ENCODE measurements around the gene SEMA5A. TPM values are rescaled to one million over a fixed set of nuclear protein-coding genes. Genes with fewer than 3 reads are reported as not detected.

SEMA5A gene
- total and polyA plus RNA-seq, 2 of the 8 experiments (the other 6 are each of a cell fraction or from before 2014, with no cell fraction given): 5.3 to 8.9 TPM

DNA sequence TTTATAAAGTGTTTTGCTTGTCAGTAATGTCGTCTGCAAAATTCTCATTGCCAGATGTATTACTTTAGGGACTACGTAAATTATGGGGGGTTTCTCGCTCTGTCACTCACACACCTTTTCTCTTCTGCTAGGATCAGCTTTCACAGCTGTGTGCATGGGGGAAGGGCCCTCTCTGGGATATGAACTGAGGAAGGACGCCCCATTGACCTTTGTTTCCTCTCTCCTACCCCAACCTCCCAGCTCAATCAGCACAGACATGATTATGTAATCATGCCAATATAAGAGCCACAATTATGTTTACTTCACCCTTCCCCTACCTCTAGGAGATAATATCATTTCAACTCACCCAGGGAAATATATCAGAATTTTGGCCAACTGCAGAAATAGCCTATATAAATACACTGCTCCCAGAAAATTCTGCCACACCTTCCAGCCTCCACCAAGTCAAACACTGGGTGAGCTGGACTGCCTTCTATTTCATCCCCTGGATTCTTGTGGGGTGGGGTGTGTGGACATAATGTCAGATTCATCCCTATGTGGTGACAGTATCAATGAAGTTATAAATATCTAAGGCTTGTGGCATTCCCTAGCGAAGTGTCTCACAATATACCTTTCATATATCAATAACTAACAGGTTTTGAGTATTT lies 12.6 kb upstream of the SEMA5A start:
- no peak overlapping the region for H3K4me2 ChIP-seq (ENCODE audit: insufficient read depth in 1 of 2, low read depth in 2 of 2, low read length in 2 of 2)
- peaks cover 0 to 4% (median 0%) of the 10 kb centered on the region in 4 experiments; a peak in 2 of 7 replicates for H3K4me1 ChIP-seq (replicated peaks in 1 of 4; ENCODE audit: control insufficient read depth in 3 of 4, insufficient read depth in 4 of 4, low read length in 3 of 4)
- H2AK5ac ChIP-seq (ENCODE audit: low read depth, low read length): no peak overlapping the region
- H2AFZ ChIP-seq (ENCODE audit: low read length): no peak overlapping the region
- no peaks in the 10 kb centered on the region for H3K23me2 ChIP-seq (ENCODE audit: low read depth, low read length)
- H3K36me3 ChIP-seq (ENCODE audit: control insufficient read depth in 2 of 4, insufficient read depth in 4 of 4, low read length in 3 of 4): no peaks in the 10 kb centered on the region
- no peak overlapping the region for H3K18ac ChIP-seq (ENCODE audit: extremely low read depth, low read length)
- no peak overlapping the region for H3K9ac ChIP-seq (replicated peaks in 1 of 4; ENCODE audit: extremely low read depth in 1 of 4, low read depth in 3 of 4, low read length in 3 of 4)
- H2BK5ac ChIP-seq (ENCODE audit: low read depth, low read length): no peak overlapping the region
- H2BK12ac ChIP-seq (ENCODE audit: low read depth, low read length): no peak overlapping the region
- WGBS, 2 experiments (ENCODE audit: extremely low coverage in 1 of 2, insufficient coverage in 1 of 2, insufficient read length in 1 of 2, insufficient replicate concordance in 2 of 2, low coverage in 1 of 2, low lambda C conversion rate in 2 of 2, missing lambda C conversion rate in 1 of 2): 85% methylated on average over 5 of the region's 5 CpGs; no CpG with 5 or more reads in 1 of the 2 experiments
- no peak overlapping the region for H3K27ac ChIP-seq (ENCODE audit: low read depth, low read length)
- no peak overlapping the region for H4K8ac ChIP-seq (ENCODE audit: extremely low read depth, insufficient read depth, low read length)
- no peak for TF ChIP-seq CHD2 (IDR thresholded peaks at IDR 0.05; ENCODE audit: low read length)
- no peak for TF ChIP-seq ASH2L (IDR thresholded peaks at IDR 0.05; ENCODE audit: low read length)
- TF ChIP-seq SIN3A (conservative IDR thresholded peaks at IDR 0.05 in 1 of 2, IDR thresholded peaks at IDR 0.05 in 1 of 2; ENCODE audit: low read depth in 1 of 2, low read length in 2 of 2): no peak
- no peak for TF ChIP-seq MAFK (IDR thresholded peaks at IDR 0.05; ENCODE audit: low read depth, low read length)
- no peak for TF ChIP-seq KDM1A (IDR thresholded peaks at IDR 0.05; ENCODE audit: borderline replicate concordance, low read length)
- TF ChIP-seq RXRA (IDR thresholded peaks at IDR 0.05; ENCODE audit: insufficient read depth, low read depth, low read length): no peak
- no peak for TF ChIP-seq TBP (IDR thresholded peaks at IDR 0.05; ENCODE audit: low read depth, low read length)
- CTCF ChIA-PET (ENCODE audit: partially characterized antibody): interaction anchor here (0.9 to 1.4 kb wide), 2 partner anchors 14 to 181 kb away, joined by 3 to 4 read pairs; no protein-coding TSS in a partner anchor
- no peaks in the 10 kb centered on the region for H3K79me2 ChIP-seq (ENCODE audit: control insufficient read depth in 1 of 2, insufficient read depth in 2 of 2, low read length in 2 of 2)
- no peaks in the 10 kb centered on the region for H4K20me1 ChIP-seq (replicated peaks in 1 of 2; ENCODE audit: control insufficient read depth in 1 of 2, insufficient read depth in 2 of 2, low read length in 2 of 2)
- no peak overlapping the region for H3K56ac ChIP-seq (replicated peaks; ENCODE audit: insufficient read length, low read depth, low read length)
- H2BK120ac ChIP-seq (replicated peaks; ENCODE audit: low read depth, low read length): no peak overlapping the region
- H4K91ac ChIP-seq (replicated peaks; ENCODE audit: insufficient read length, low read length): no peak overlapping the region
- no peak overlapping the region for H3K4ac ChIP-seq (replicated peaks; ENCODE audit: insufficient read length, low read depth, low read length)
- H3K9me3 ChIP-seq (ENCODE audit: insufficient read depth in 2 of 2, low read depth in 1 of 2, low read length in 1 of 2): no peaks in the 10 kb centered on the region
- no peak overlapping the region for H3K14ac ChIP-seq (ENCODE audit: insufficient read length)
- H2BK20ac ChIP-seq (ENCODE audit: low read length): no peak overlapping the region
- DNase-seq (ENCODE audit: low read depth in 1 of 2, low spot score in 2 of 2) (no peak), FAIRE-seq (no peak)
- no peak overlapping the region for H4K5ac ChIP-seq (ENCODE audit: insufficient read length, low read depth, low read length)
- H3K27me3 ChIP-seq (replicated peaks in 1 of 4; ENCODE audit: control insufficient read depth in 3 of 4, extremely low read depth in 1 of 4, insufficient read depth in 3 of 4, low read length in 3 of 4): no peaks in the 10 kb centered on the region
- H2BK15ac ChIP-seq (ENCODE audit: low read length): no peak overlapping the region
- POLR2A ChIA-PET (ENCODE audit: partially characterized antibody): interaction anchor here (1.1 kb wide), 1 partner anchor 10 kb away, joined by 4 read pairs; no protein-coding TSS in a partner anchor
- no peaks in the 10 kb centered on the region for H3K79me1 ChIP-seq (ENCODE audit: low read depth, low read length)
- H3K23ac ChIP-seq (ENCODE audit: insufficient read length): no peak overlapping the region
- H3K4me3 ChIP-seq (ENCODE audit: extremely low read depth in 1 of 4, insufficient read depth in 2 of 4, low read depth in 3 of 4, low read length in 4 of 4): no peak overlapping the region

Measured in H1 (cell line).